Tibial nerve (tissue), 4 donors: ENCODE data around the gene CADPS2.

Experiments
- EP300 ChIP-seq, 2 donors: sonication (generic); formaldehyde crosslinking; IDR thresholded peaks; one replicate each; pipeline ENCODE4 v1.6.1; 2017; ENCODE audit warnings: antibody characterized with exemption in 2 of 2, mild to moderate bottlenecking in 1 of 2
- POLR2A ChIP-seq, 2 donors: fragments of 450-650 bp; IDR thresholded peaks; one replicate each; pipeline ENCODE4 v1.6.1; 2017; ENCODE audit warnings: antibody characterized with exemption in 2 of 2, mild to moderate bottlenecking in 2 of 2, moderate library complexity in 2 of 2
- TF ChIP-seq, protein P1 (sequence below), 5 experiments: fragments of 200-600 bp in 3 of 5; fragments of 450-650 bp in 2 of 5; sonication (generic) in 3 of 5; IDR thresholded peaks; one replicate each; pipeline ENCODE4 v1.5.1; 2016 to 2019; ENCODE audit warnings: antibody characterized with exemption in 5 of 5, mild to moderate bottlenecking in 3 of 5, moderate library complexity in 2 of 5

DNA sequence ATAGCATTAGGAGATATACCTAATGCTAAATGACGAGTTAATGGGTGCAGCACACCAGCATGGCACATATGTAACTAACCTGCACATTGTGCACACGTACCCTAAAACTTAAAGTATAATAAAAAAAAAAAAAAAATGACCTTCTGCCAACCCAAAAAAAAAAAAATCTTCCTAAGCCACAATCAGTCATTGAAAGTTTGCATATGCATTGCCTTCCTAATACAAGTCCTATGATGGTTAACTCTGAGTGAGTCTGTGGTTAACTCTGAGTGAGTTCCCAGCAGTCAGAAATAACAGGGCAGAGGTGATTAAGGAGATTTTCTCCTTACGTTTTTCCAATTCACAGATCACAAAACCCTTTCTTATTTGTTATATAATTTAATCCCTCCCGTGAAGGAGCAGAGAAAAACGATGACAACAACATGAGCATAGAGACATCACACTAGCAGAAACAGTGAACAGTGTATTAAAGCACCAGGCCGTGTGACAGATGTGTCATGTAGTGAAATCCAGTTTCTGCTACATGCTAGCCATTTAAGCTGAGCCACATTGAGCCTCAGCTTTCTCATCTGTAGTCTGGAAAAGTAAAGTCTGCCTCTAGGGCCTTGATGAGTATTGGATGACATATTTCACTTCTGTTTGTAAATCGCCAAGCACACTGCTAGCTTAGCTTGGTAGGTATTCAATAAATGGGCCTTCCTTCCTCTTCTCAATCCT, 176.2 kb downstream of the CADPS2 start:
- TF ChIP-seq, protein P1, sequence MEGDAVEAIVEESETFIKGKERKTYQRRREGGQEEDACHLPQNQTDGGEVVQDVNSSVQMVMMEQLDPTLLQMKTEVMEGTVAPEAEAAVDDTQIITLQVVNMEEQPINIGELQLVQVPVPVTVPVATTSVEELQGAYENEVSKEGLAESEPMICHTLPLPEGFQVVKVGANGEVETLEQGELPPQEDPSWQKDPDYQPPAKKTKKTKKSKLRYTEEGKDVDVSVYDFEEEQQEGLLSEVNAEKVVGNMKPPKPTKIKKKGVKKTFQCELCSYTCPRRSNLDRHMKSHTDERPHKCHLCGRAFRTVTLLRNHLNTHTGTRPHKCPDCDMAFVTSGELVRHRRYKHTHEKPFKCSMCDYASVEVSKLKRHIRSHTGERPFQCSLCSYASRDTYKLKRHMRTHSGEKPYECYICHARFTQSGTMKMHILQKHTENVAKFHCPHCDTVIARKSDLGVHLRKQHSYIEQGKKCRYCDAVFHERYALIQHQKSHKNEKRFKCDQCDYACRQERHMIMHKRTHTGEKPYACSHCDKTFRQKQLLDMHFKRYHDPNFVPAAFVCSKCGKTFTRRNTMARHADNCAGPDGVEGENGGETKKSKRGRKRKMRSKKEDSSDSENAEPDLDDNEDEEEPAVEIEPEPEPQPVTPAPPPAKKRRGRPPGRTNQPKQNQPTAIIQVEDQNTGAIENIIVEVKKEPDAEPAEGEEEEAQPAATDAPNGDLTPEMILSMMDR (IDR thresholded peaks at IDR 0.05) = no peak
- no peak for TF ChIP-seq EP300 (IDR thresholded peaks at IDR 0.05)
- no peak for TF ChIP-seq POLR2A (IDR thresholded peaks at IDR 0.05)
